H1 (cell line): ENCODE data around the gene DAPK2. TPM values are rescaled to one million over a fixed set of nuclear protein-coding genes. Genes with fewer than 3 reads are reported as not detected.

Source experiments
- RXRA ChIP-seq: IDR thresholded peaks from 2 replicates; pipeline ENCODE4 v1.6.1; 2011; ENCODE audit warnings: low read depth, mild to moderate bottlenecking, low read length, moderate library complexity; ENCODE audit not compliant: insufficient read depth
- SUZ12 ChIP-seq: fragments of 200-600 bp; sonication (generic); IDR thresholded peaks from 2 replicates; pipeline ENCODE4 v1.6.1; 2012; ENCODE audit warnings: mild to moderate bottlenecking, inconsistent platforms, low read length, moderate library complexity, mixed read lengths
- TBP ChIP-seq: IDR thresholded peaks from 2 replicates; pipeline ENCODE4 v1.6.1; 2011; ENCODE audit warnings: low read depth, low read length, improper control_type of control experiment
- polyA plus RNA-seq, 7 experiments: library from polyadenylated mRNA; depleted of rRNA in 3 of 7; stranded (reverse) in 5 of 7; unstranded in 2 of 7; fragments of >200 nt in 5 of 7; fragments of 200-250 nt in 2 of 7; gene quantifications; 1 replicate in 5 of 7; 2 replicates in 1 of 7; 4 replicates in 1 of 7; pipeline versions ENCODE4 v1.2.1 to v1.2.3, GENCODE V29; 2011 to 2013; ENCODE audit warnings: missing spikeins in 2 of 7, mixed read lengths in 2 of 7
- total RNA-seq: library from RNA; stranded (reverse); fragmentation: NEBNext Ultra II Directional; extraction: Animal tissue kit (Norgen Biotek cat#: 25700); gene quantifications from 2 replicates; pipeline ENCODE4 v1.2.1, GENCODE V29; 2021
- TF ChIP-seq, protein P1 (sequence below): IDR thresholded peaks from 2 replicates; pipeline ENCODE4 v1.6.1; 2012; ENCODE audit warnings: low read length, inconsistent platforms

DAPK2 gene
- total and polyA plus RNA-seq, 2 of the 8 experiments (the other 6 are each of a cell fraction or from before 2014, with no cell fraction given): 1.8 to 2.9 TPM

DNA sequence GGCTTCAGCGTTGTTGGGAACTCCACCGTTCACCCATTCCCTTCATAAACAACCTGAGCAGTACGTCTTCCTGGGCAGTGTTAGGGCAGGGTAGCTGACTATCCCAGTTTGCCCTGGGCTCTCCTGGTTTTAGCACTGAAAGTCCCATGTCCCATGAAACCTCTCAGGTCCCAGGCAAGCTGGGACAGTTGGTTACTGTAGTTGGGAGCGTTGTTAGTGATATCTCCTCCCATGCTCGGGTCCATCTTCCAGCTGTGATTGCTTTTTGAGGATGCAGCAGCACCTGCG lies 151.7 kb downstream of the DAPK2 start (continued):
- TF ChIP-seq RXRA (no peak), TBP (no peak), SUZ12 (no peak)
- TF ChIP-seq, protein P1, sequence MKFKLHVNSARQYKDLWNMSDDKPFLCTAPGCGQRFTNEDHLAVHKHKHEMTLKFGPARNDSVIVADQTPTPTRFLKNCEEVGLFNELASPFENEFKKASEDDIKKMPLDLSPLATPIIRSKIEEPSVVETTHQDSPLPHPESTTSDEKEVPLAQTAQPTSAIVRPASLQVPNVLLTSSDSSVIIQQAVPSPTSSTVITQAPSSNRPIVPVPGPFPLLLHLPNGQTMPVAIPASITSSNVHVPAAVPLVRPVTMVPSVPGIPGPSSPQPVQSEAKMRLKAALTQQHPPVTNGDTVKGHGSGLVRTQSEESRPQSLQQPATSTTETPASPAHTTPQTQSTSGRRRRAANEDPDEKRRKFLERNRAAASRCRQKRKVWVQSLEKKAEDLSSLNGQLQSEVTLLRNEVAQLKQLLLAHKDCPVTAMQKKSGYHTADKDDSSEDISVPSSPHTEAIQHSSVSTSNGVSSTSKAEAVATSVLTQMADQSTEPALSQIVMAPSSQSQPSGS: no peak
